ENCODE results near the gene HPCAL4.

HPCAL4 gene

GRCh38 chr1:39733161-39733560, 41.9 kb upstream of the HPCAL4 start:
- DNase-seq (ENCODE audit: low spot score): no peak
- no peak overlapping the region for H3K4me3 ChIP-seq (ENCODE audit: severe bottlenecking)
- H3K27me3 ChIP-seq (ENCODE audit: insufficient read depth, poor library complexity, severe bottlenecking): no peaks in the 10 kb centered on the region

GRCh38 chr1:39732730-39733129, 41.5 kb upstream of the HPCAL4 start:
- no peak overlapping the region for H3K27ac ChIP-seq (ENCODE audit: poor library complexity, severe bottlenecking)
- ATAC-seq (ENCODE audit: low read depth) (no peak), DNase-seq (ENCODE audit: low spot score) (no peak)
- no peaks in the 10 kb centered on the region for H3K4me1 ChIP-seq (ENCODE audit: insufficient read depth, poor library complexity, severe bottlenecking)
- H3K27me3 ChIP-seq (ENCODE audit: insufficient read depth, poor library complexity, severe bottlenecking): no peaks in the 10 kb centered on the region
- no peaks in the 10 kb centered on the region for H3K36me3 ChIP-seq (ENCODE audit: low read depth)
- no peaks in the 10 kb centered on the region for H3K9me3 ChIP-seq (ENCODE audit: severe bottlenecking)
- TF ChIP-seq CTCF (IDR thresholded peaks at IDR 0.05; ENCODE audit: poor library complexity, severe bottlenecking): no peak
- no peak overlapping the region for H3K4me3 ChIP-seq (ENCODE audit: severe bottlenecking)

More at GRCh38 chr1:39733161-39733560, 41.9 kb upstream of the HPCAL4 start:
- Histone ChIP-seq H3K4me1 (ENCODE audit: insufficient read depth, poor library complexity, severe bottlenecking) (no peaks in the 10 kb centered on the region), H3K27ac (ENCODE audit: poor library complexity, severe bottlenecking) (no peak overlapping the region), H3K36me3 (ENCODE audit: low read depth) (no peaks in the 10 kb centered on the region), H3K9me3 (ENCODE audit: severe bottlenecking) (no peaks in the 10 kb centered on the region)
- no peak for TF ChIP-seq CTCF (IDR thresholded peaks at IDR 0.05; ENCODE audit: poor library complexity, severe bottlenecking)
- peak; percentile 64 for ATAC-seq (ENCODE audit: low read depth)

GRCh38 chr1:39729842-39730241, 38.6 kb upstream of the HPCAL4 start:
- Histone ChIP-seq H3K27me3 (ENCODE audit: insufficient read depth, poor library complexity, severe bottlenecking) (no peaks in the 10 kb centered on the region), H3K27ac (ENCODE audit: poor library complexity, severe bottlenecking) (no peak overlapping the region), H3K9me3 (ENCODE audit: severe bottlenecking) (no peaks in the 10 kb centered on the region), H3K36me3 (ENCODE audit: low read depth) (no peaks in the 10 kb centered on the region), H3K4me1 (ENCODE audit: insufficient read depth, poor library complexity, severe bottlenecking) (no peaks in the 10 kb centered on the region), H3K4me3 (ENCODE audit: severe bottlenecking) (no peak overlapping the region)
- no peak for TF ChIP-seq CTCF (IDR thresholded peaks at IDR 0.05; ENCODE audit: poor library complexity, severe bottlenecking)
- DNase-seq (ENCODE audit: low spot score): no peak
- ATAC-seq (ENCODE audit: low read depth): no peak

- Histone ChIP-seq H3K4me3 (ENCODE audit: severe bottlenecking) (no peak overlapping the region), H3K36me3 (ENCODE audit: low read depth) (no peaks in the 10 kb centered on the region), H3K27me3 (ENCODE audit: insufficient read depth, poor library complexity, severe bottlenecking) (no peaks in the 10 kb centered on the region), H3K4me1 (ENCODE audit: insufficient read depth, poor library complexity, severe bottlenecking) (no peaks in the 10 kb centered on the region), H3K9me3 (ENCODE audit: severe bottlenecking) (no peaks in the 10 kb centered on the region), H3K27ac (ENCODE audit: poor library complexity, severe bottlenecking) (no peak overlapping the region)
- TF ChIP-seq CTCF (IDR thresholded peaks at IDR 0.05; ENCODE audit: poor library complexity, severe bottlenecking): no peak
- DNase-seq (ENCODE audit: low spot score): no peak
- ATAC-seq (ENCODE audit: low read depth): no peak
Observed at GRCh38 chr1:39729030-39729429, 37.8 kb upstream of the HPCAL4 start.

GRCh38 chr1:39727932-39728317, 36.7 kb upstream of the HPCAL4 start:
- no peak for DNase-seq (ENCODE audit: low spot score)
- no peak for TF ChIP-seq CTCF (IDR thresholded peaks at IDR 0.05; ENCODE audit: poor library complexity, severe bottlenecking)
- Histone ChIP-seq H3K9me3 (ENCODE audit: severe bottlenecking) (no peaks in the 10 kb centered on the region), H3K4me3 (ENCODE audit: severe bottlenecking) (no peak overlapping the region), H3K36me3 (ENCODE audit: low read depth) (no peaks in the 10 kb centered on the region), H3K4me1 (ENCODE audit: insufficient read depth, poor library complexity, severe bottlenecking) (no peaks in the 10 kb centered on the region), H3K27me3 (ENCODE audit: insufficient read depth, poor library complexity, severe bottlenecking) (no peaks in the 10 kb centered on the region), H3K27ac (ENCODE audit: poor library complexity, severe bottlenecking) (no peak overlapping the region)
- ATAC-seq (ENCODE audit: low read depth): no peak

Data from RWPE2 (cell line).